Endometrial microvascular endothelial cells (primary cell): ENCODE results near the gene UBE2J2. TPM values are rescaled to one million over a fixed set of nuclear protein-coding genes. Genes with fewer than 3 reads are reported as not detected.

ENCODE experiments used
- in situ Hi-C: cut with HindIII; loops from 2 replicates; pipeline ENCODE4 v1.10.0; 2017; ENCODE audit warnings: low sequenced_read_pairs, low pct_unique_long_range_greater_than_20kb; ENCODE audit errors: inconsistent ontology term
- total RNA-seq: library from RNA; depleted of rRNA; stranded (reverse); fragments of >200 nt; gene quantifications from one replicate; pipeline ENCODE4 v1.2.3, GENCODE V29; 2015; ENCODE audit errors: inconsistent ontology term

UBE2J2 gene
- total RNA-seq, 1 donor from 2014 or later = 47.6 TPM

GRCh38 chr1:1236176-1236763 is 37.4 kb downstream of the UBE2J2 start:
- in situ Hi-C loops = no loop called here

GRCh38 chr1:1235016-1235744 is 38.5 kb downstream of the UBE2J2 start:
- in situ Hi-C loops = no loop called here

- in situ Hi-C loops = no loop called here
These were observed 39.4 kb downstream of the UBE2J2 start for GRCh38 chr1:1234180-1234808.

GRCh38 chr1:1233567-1233892 is 40.1 kb downstream of the UBE2J2 start:
- in situ Hi-C loops = no loop called here

- in situ Hi-C loops = no loop called here
These were observed 40.7 kb downstream of the UBE2J2 start for GRCh38 chr1:1232796-1233566.

- in situ Hi-C loops = no loop called here
These were observed 41.4 kb downstream of the UBE2J2 start, which contains the start of gene B3GALT6 for GRCh38 chr1:1232208-1232795. TSS of gene B3GALT6 (plus strand) at chr1:1232237. CDS start at chr1:1232279, 42 bp downstream.

- in situ Hi-C loops = no loop called here
These were observed 42.0 kb downstream of the UBE2J2 start, which contains the start of gene SDF4 for GRCh38 chr1:1231400-1232207. TSS of gene SDF4 (minus strand) at chr1:1232001. CDS start at chr1:1228772, 3,229 bp downstream.

GRCh38 chr1:1230656-1231399 is 42.8 kb downstream of the UBE2J2 start:
- in situ Hi-C loops = no loop called here

- in situ Hi-C loops = no loop called here
These were observed 43.9 kb downstream of the UBE2J2 start for GRCh38 chr1:1229770-1230169.

- in situ Hi-C loops = no loop called here
These were observed 44.9 kb downstream of the UBE2J2 start for GRCh38 chr1:1228596-1229321.

GRCh38 chr1:1228187-1228586 is 45.5 kb downstream of the UBE2J2 start:
- in situ Hi-C loops = no loop called here

- in situ Hi-C loops = no loop called here
These were observed 46.3 kb downstream of the UBE2J2 start for GRCh38 chr1:1227386-1227785.

GRCh38 chr1:1226566-1227362 is 46.9 kb downstream of the UBE2J2 start:
- in situ Hi-C loops = no loop called here

GRCh38 chr1:1225913-1226312 is 47.7 kb downstream of the UBE2J2 start:
- in situ Hi-C loops = no loop called here

GRCh38 chr1:1225238-1225845 is 48.3 kb downstream of the UBE2J2 start:
- in situ Hi-C loops = no loop called here

- in situ Hi-C loops = no loop called here
These were observed 49.8 kb downstream of the UBE2J2 start for GRCh38 chr1:1223891-1224290.
